NK-92 (cell line): ENCODE data around the gene FOXJ1.

Source experiments
- DNase-seq: peaks from one replicate; lab custom pipeline; 2025; ENCODE audit not compliant: unreplicated experiment; lab: John Stamatoyannopoulos, UW

The FOXJ1 gene

DNA sequence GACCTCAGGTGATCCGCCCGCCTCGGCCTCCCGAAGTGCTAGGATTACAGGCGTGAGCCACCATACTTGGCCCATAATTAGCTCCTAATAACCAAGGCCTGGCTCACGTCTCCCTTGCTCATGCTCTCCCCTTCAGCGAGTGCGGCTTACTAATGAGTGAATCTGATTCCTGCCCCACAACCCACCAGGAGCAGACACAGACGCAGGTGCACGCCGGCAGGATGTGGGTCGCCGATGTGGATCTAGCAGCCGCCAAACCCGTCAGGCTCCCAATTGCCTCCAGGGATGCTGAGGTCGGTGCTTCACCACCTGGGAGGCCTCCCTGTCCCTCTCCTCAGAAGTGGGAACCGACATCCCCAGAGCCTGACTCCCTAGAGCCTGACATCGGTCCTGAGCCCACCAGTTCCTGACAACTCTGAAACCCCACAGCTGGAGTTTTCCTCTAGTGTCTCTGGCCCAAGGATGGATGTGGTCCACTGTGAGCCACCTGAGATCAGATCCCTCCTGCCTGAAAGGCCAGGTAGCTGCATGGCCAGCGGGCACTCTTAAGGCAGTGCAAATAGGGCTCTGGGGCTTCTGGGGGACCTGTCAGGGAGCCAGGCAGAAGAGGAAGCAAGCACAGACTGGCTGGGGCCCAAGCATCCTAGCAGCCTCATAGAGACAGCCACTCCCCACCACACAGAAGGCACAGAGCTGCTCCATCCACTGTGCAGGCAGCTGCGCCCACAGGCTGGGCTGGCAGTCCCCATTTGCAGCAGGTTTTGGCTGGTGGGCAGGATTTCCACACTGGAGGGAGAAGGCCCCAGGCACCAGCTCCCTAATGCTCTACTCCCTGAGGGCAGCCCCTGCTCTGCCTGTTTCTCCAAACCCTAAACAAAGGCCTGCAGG lies 48.3 kb downstream of the FOXJ1 start:
- DNase-seq, result no peak

- no peak for DNase-seq
Measured at GRCh38 chr17:76091526-76092286, 49.3 kb downstream of the FOXJ1 start.

GRCh38 chr17:76090517-76091129 lies 50.4 kb downstream of the FOXJ1 start:
- DNase-seq, result no peak

DNA sequence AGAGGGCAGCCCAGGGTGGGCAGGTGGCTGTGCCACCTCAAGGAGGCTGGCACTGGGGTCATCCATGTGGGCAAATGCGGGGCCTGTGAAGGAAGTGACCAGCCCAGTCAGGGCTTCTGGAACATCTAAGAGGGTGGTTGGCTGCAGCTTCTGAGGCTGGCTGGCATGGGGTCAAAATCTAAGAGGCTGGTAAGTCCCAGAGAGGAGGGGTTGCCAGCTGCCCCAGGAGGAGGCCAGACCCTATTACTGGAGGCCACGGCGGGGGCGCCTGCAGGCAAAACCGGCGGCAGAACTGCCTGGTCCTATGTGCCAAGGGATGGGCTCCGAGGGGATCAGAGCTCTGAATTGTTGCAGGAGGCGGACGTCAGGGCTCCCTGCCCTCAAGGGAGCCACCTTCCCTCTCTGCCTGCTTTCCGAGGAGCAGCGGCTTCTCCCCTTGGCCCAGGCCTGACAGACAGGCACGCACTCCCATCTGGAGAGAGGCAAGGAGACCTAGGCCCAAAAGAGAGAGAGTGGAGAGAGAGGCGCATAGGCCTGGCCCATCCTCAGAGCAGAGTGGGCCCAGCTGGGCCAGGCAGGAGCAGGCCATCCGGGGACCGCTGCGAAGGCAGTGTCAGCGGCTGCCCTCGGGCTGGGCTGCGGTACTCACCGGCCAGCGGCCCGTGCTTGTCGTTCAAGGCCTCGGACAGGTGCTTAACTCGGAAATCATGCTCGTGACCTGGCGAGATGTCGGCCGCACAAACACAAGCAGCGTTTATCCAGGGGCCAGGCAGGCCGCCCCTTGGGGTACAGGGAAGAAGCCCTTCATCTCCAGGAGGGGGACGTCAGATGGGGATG lies 51.1 kb downstream of the FOXJ1 start:
- DNase-seq, result no peak

DNA sequence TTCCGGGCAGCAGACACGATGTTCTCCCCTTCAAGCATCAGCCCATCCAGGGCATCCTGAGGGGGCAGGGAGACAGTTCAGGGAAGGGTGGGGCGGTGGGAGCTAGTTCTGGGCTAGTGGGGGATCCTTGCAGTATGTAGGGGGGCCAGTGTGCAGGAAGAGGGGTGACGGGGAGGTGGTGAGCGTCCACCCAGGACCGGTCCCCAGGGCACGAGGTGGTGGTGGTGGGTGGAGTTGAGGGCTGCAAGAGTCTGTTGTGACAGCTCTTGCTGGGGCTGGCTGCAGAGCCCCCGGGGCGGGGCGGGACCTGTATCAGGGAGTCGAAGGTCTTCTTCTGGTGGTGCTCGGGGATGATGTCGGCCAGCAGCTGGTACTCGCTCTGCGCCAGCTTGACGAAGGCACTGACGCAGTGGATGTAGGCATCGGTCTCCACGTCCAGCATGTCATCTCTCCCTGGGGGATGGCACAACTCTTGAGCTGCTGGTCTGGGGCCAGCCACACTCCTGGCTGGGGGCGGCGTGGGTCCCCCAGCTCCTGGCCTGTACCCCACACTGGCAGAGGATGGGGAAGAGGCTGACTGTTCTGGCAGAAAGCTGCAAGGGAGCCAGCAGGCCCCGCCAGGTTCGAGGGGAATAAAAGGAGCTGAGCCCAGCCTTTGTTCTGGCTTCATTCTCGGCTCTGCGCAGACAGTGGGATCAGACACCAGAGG lies 52.0 kb downstream of the FOXJ1 start:
- DNase-seq, result no peak

DNA sequence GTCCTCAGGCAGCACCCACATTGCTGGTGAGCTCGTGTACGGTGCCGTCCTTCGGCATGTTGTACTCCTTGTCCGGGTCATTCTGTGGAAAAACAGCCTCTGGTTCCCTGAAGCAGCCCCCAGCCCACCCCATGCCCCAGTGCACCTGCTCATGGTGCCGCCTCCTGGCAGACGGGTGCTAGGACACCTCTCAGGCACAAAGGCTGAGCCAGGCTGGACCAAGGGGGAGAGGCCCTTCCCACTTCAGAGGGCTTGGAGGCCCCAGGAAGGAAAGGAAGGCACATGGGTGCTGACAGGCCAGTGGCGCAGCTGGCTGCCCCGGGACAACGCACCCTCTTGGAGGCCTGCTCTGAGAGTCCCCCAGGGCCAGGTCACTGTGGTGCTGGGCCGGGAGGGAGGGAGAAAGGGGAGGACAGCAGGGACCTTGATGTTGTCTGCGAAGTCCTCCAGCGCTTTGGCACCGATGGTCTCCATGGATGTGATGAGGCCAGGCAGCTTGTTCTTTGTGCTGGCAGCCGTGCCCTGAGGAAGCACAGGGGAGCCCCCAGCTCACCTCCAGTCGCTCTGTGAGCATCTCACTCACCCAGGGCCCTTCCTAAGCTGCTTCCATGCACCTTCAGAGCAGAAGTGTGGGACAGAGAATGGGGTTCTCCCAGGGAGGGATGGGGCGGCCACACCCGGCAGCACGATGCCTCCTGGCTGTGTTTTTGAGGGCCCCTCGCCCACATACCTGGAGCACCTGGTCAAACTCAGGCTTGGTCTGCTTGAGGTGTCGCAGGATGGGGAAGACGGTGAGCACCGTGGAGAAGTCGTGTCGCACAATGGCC lies 52.8 kb downstream of the FOXJ1 start:
- DNase-seq, result no peak

- no peak for DNase-seq
Measured at GRCh38 chr17:76087531-76087930, 53.5 kb downstream of the FOXJ1 start.

DNA sequence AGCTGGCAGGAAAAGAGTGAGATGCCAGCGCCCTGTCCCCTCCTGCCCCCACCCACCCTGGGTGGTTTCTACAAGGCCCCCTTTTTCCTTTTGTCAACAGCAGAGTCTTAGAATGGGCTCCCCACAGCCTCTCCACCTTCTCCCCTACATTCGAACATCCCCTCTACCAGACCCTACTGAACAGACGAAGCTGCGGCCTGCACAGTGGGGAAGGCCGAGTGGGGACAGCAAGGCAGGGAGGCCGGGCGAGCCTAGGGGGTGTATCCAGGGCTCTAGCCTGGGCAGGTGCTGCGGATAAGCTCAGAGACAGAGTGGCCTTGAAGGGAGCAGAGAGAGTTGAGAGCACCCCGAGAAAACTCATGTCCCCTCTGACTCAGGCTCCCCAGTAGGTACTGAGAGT lies 54.7 kb downstream of the FOXJ1 start:
- no peak for DNase-seq
